Astrocyte (in vitro differentiated cells and primary cell): ENCODE results near the gene ZNF701.

Experiments
- CTCF ChIP-seq: IDR thresholded peaks from 2 replicates; pipeline ENCODE4 v1.5.1; 2011; ENCODE audit warnings: low read depth, mild to moderate bottlenecking, inconsistent platforms, low read length, moderate library complexity; ENCODE audit not compliant: insufficient read depth
- EZH2 ChIP-seq: IDR thresholded peaks from 2 replicates; pipeline ENCODE4 v1.6.1; 2012; ENCODE audit warnings: mild to moderate bottlenecking, low read length, inconsistent platforms; ENCODE audit not compliant: insufficient read depth

- TF ChIP-seq CTCF (no peak), EZH2 (no peak)
Observed at GRCh38 chr19:52590728-52591127, 20.6 kb downstream of the ZNF701 start.
